NT2/D1 (cell line): Measurements from ENCODE around the gene RNF217.

Experiments
- DNase-seq: peaks from one replicate; pipeline ENCODE4 v3.0.0-alpha.2; 2011; ENCODE audit warnings: low read depth, low spot score
- H3K27me3 ChIP-seq: 2 replicates; pipeline ENCODE4 v1.6.0; 2011; ENCODE audit warnings: mild to moderate bottlenecking; ENCODE audit not compliant: insufficient read length, insufficient read depth
- H3K36me3 ChIP-seq: 2 replicates; pipeline ENCODE4 v1.6.1; 2011; ENCODE audit warnings: mild to moderate bottlenecking, low read length, mixed read lengths; ENCODE audit not compliant: insufficient read depth, insufficient read length
- H3K4me1 ChIP-seq: 2 replicates; pipeline ENCODE4 v1.5.1; 2011; ENCODE audit not compliant: insufficient read depth, insufficient read length
- H3K4me3 ChIP-seq: 2 replicates; pipeline ENCODE4 v1.5.1; 2011; ENCODE audit warnings: low read depth; ENCODE audit not compliant: insufficient read length
- H3K9ac ChIP-seq: 2 replicates; pipeline ENCODE4 v1.6.0; 2011; ENCODE audit warnings: low read depth; ENCODE audit not compliant: insufficient read length
- H3K9me3 ChIP-seq: 2 replicates; pipeline ENCODE4 v1.5.1; 2011; ENCODE audit warnings: mild to moderate bottlenecking, low read length; ENCODE audit not compliant: insufficient read depth
- SUZ12 ChIP-seq: IDR thresholded peaks from 2 replicates; pipeline ENCODE4 v1.6.1; 2011; ENCODE audit not compliant: insufficient read length, insufficient read depth; ENCODE audit errors: extremely low read depth
- YY1 ChIP-seq: IDR thresholded peaks from 2 replicates; pipeline ENCODE4 v1.6.1; 2011; ENCODE audit not compliant: insufficient read length, insufficient read depth
- ZNF274 ChIP-seq: IDR thresholded peaks from 2 replicates; pipeline ENCODE4 v1.6.1; 2011; ENCODE audit warnings: mild to moderate bottlenecking, low read depth, low read length

The RNF217 gene

DNA sequence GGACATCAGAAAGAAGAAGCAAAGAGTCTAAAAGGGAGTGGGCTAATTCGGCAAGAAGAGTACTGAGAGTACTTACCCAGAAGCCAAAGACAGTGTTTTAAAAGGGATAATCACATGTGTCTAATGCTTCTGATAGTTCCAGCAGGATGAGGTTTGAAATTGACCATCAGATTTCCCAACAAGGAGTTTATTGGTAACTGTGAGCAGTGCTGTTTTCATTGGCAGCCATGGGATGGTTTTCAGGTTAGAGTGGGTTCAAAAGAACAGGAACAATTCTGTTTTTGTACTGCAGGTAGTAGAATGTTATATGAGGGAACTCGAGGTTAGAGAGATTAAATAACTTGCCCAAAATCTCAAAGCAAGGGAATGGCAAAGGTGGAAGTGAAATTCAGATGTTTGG lies 8.5 kb downstream of the RNF217 start:
- H3K9ac ChIP-seq: no peak overlapping the region
- no peak for TF ChIP-seq ZNF274
- no peak for TF ChIP-seq SUZ12
- no peak for TF ChIP-seq YY1
- H3K4me3 ChIP-seq: no peak overlapping the region

GRCh38 chr6:124973780-124974179 lies 11.5 kb downstream of the RNF217 start:
- H3K27me3 ChIP-seq: no peaks in the 10 kb centered on the region
- peaks cover 41% of the 10 kb centered on the region for H3K36me3 ChIP-seq
- no peak overlapping the region for H3K9ac ChIP-seq
- peaks cover 14% of the 10 kb centered on the region; the same call in 1 of the 2 replicates for H3K9me3 ChIP-seq
- DNase-seq: no peak
- no peak overlapping the region for H3K4me3 ChIP-seq
- no peak for TF ChIP-seq SUZ12
- no peak for TF ChIP-seq YY1
- TF ChIP-seq ZNF274: no peak
- no peaks in the 10 kb centered on the region for H3K4me1 ChIP-seq

More for the DNA sequence above, 8.5 kb downstream of the RNF217 start:
- Histone ChIP-seq H3K9me3 (no peaks in the 10 kb centered on the region), H3K27me3 (no peaks in the 10 kb centered on the region), H3K4me1 (no peaks in the 10 kb centered on the region), H3K36me3 (peaks cover 34% of the 10 kb centered on the region)
- DNase-seq: no peak

- DNase-seq: no peak
- Histone ChIP-seq H3K4me3 (no peak overlapping the region), H3K9me3 (peaks cover 21% of the 10 kb centered on the region; the same call in 1 of the 2 replicates), H3K4me1 (no peaks in the 10 kb centered on the region), H3K27me3 (no peaks in the 10 kb centered on the region), H3K9ac (no peak overlapping the region), H3K36me3 (peaks cover 47% of the 10 kb centered on the region)
- TF ChIP-seq SUZ12 (no peak), YY1 (no peak), ZNF274 (no peak)
Measured at GRCh38 chr6:124974771-124975377, 12.6 kb downstream of the RNF217 start.

GRCh38 chr6:124977067-124977908 lies 15.1 kb downstream of the RNF217 start:
- DNase-seq: no peak
- no peaks in the 10 kb centered on the region for H3K4me1 ChIP-seq
- H3K9ac ChIP-seq: no peak overlapping the region
- peaks cover 35% of the 10 kb centered on the region for H3K36me3 ChIP-seq
- no peak for TF ChIP-seq YY1
- no peak for TF ChIP-seq ZNF274
- no peak for TF ChIP-seq SUZ12
- H3K27me3 ChIP-seq: no peaks in the 10 kb centered on the region
- peaks cover 21% of the 10 kb centered on the region; the same call in 1 of the 2 replicates for H3K9me3 ChIP-seq
- H3K4me3 ChIP-seq: no peak overlapping the region

DNA sequence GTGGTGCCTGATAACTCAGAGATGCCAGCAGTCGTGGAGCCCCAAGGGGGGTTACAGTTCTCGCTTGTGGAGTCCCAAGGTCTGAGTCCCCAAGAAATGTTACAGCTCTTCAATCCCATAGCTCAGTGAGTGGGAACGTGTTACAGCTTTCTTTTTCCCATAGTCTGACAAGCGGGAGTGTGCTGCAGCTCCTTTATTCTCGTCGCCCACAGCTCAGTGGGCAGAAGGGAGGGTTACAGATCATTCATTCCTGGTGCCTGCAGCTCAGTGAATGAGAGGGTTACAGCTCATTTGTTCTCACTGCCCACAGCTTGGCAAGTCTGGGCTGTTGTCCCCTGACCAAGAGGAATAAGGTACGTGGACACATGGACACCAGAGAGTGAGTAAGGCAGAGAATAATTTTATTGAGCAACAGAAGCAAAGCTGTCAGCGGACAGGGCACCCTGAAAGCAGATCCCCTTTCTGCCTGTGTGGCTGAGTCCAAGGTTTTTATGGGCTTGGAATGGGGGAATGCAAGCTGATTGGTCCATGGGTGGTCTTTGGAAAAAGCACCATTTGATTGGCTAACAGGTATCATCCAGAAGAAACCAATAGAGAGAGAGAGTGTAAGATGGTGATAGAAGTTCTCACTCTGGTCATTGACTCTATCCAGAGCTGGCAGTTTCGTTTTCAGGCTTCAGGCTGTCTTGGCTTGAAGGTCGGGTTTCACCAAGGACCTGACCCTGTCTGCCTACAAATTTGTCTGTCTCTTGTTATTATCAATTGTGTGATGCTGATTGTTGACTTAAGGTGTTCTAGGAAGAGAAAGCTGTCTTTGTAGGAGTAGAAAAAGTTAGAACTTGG lies 16.4 kb downstream of the RNF217 start:
- Histone ChIP-seq H3K4me1 (no peaks in the 10 kb centered on the region), H3K27me3 (no peaks in the 10 kb centered on the region), H3K36me3 (peaks cover 22% of the 10 kb centered on the region), H3K4me3 (no peak overlapping the region), H3K9me3 (peaks cover 21% of the 10 kb centered on the region; the same call in 1 of the 2 replicates), H3K9ac (no peak overlapping the region)
- no peak for DNase-seq
- TF ChIP-seq SUZ12: no peak
- TF ChIP-seq YY1: no peak
- TF ChIP-seq ZNF274: no peak

- H3K4me3 ChIP-seq: no peak overlapping the region
- H3K9me3 ChIP-seq: peaks cover 21% of the 10 kb centered on the region; the same call in 1 of the 2 replicates
- no peak for DNase-seq
- H3K27me3 ChIP-seq: no peaks in the 10 kb centered on the region
- H3K9ac ChIP-seq: no peak overlapping the region
- no peaks in the 10 kb centered on the region for H3K4me1 ChIP-seq
- peaks cover 17% of the 10 kb centered on the region for H3K36me3 ChIP-seq
- TF ChIP-seq SUZ12: no peak
- TF ChIP-seq ZNF274: no peak
- no peak for TF ChIP-seq YY1
Measured at GRCh38 chr6:124979294-124979678, 17.0 kb downstream of the RNF217 start.

- H3K9ac ChIP-seq: no peak overlapping the region
- no peaks in the 10 kb centered on the region for H3K4me1 ChIP-seq
- H3K36me3 ChIP-seq: peaks cover 14% of the 10 kb centered on the region
- no peak for DNase-seq
- H3K9me3 ChIP-seq: peaks cover 18% of the 10 kb centered on the region; the same call in 1 of the 2 replicates
- no peak overlapping the region for H3K4me3 ChIP-seq
- no peaks in the 10 kb centered on the region for H3K27me3 ChIP-seq
- TF ChIP-seq ZNF274 (no peak), YY1 (no peak), SUZ12 (no peak)
Measured at GRCh38 chr6:124982669-124983068, 20.4 kb downstream of the RNF217 start.
